Left lung (tissue), 10 donors: ENCODE measurements around the gene ZNF566. TPM values are rescaled to one million over a fixed set of nuclear protein-coding genes. Genes with fewer than 3 reads are reported as not detected.

Experiments
- ATAC-seq: fragments of 200-7000 bp; cut with Tn5 transposase; one replicate; pipeline ENCODE4 v1.9.1; 2020; ENCODE audit warnings: moderate library complexity
- DNase-seq, 4 donors: peaks; one replicate each; pipeline ENCODE4 v3.0.0-alpha.2; 2013 to 2020
- H3K27ac ChIP-seq, 2 donors: fragments of 200-600 bp; sonication (generic) in 1 of 2; one replicate each; pipeline versions ENCODE4 v1.5.0 to v1.8.0; 2020 to 2021
- H3K27me3 ChIP-seq, 2 donors: fragments of 200-600 bp; sonication (generic) in 1 of 2; one replicate each; pipeline versions ENCODE4 v1.5.0 to v1.8.0; 2020 to 2021
- H3K36me3 ChIP-seq, 2 donors: fragments of 200-600 bp; sonication (generic) in 1 of 2; one replicate each; pipeline versions ENCODE4 v1.5.0 to v1.8.0; 2020 to 2021
- H3K4me1 ChIP-seq, 2 donors: fragments of 200-600 bp; one replicate each; pipeline ENCODE4 v1.8.0; 2021
- H3K4me3 ChIP-seq, 2 donors: fragments of 200-600 bp; sonication (generic) in 1 of 2; one replicate each; pipeline versions ENCODE4 v1.5.0 to v1.8.0; 2020 to 2021; ENCODE audit warnings: mild to moderate bottlenecking in 1 of 2
- H3K9me3 ChIP-seq, 2 donors: fragments of 200-600 bp; sonication (generic) in 1 of 2; one replicate each; pipeline versions ENCODE4 v1.5.0 to v1.8.0; 2020 to 2021
- intact Hi-C, 2 donors: fragments of 100-400 bp; cut with DNase I; formaldehyde crosslinking; loops; one replicate each; pipeline versions ENCODE4 v1.11.2 to v1.14.2; 2022
- polyA plus RNA-seq, 6 donors: library from polyadenylated mRNA; unstranded; fragments of 120-200 nt; gene quantifications; one replicate each; pipeline ENCODE4 v1.2.1, GENCODE V29; 2013; ENCODE audit not compliant: insufficient read length in 6 of 6
- total RNA-seq, 2 donors: library from RNA; stranded (reverse); fragmentation: NEBNext Ultra II Directional; extraction: Animal tissue kit (Norgen Biotek cat#: 25700); gene quantifications; one replicate each; pipeline ENCODE4 v1.2.1, GENCODE V29; 2021
- TF ChIP-seq, protein P1 (sequence below), 2 donors: fragments of 200-600 bp; sonication (generic) in 1 of 2; IDR thresholded peaks; one replicate each; pipeline versions ENCODE4 v1.5.0 to v1.8.0; 2021; ENCODE audit warnings: antibody characterized with exemption in 2 of 2
- donor health status: DM: no; HTN: yes; CAD: no.
- donor health status: DM: no; HTN: no; CAD: no.

ZNF566 gene
- total and polyA plus RNA-seq, 8 donors, result 8.8 to 17.7 (median 15.2) TPM

DNA sequence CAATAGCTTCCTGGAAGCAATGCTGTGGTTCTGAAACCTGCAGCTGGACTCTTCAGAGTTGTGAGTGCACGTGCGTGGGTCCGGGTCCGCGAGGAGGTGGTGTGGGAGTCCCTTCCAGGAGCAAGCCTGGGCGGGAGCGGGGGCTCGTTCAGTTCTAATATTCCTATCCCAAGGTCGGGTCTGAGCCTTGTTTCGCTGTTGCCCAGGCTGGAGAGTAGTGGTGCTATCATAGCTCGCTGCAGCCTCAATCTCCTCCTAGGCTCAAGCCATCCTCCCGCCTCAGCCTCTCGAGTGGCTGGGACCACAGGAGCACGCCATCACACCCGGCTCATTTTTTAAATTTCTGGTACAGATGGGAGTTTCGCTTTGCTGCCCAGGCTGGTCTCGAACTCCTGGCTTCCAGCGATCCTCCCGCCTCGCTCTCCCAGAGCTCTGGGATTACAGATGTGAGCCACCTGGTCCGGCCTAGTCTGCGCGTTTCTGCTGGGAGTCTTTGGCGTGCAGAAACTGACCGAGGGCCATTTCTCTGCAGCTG is 71.5 kb downstream of the ZNF566 start:
- Histone ChIP-seq H3K27me3 (peaks cover 0 to 29% of the 10 kb centered on the region in 2 donors), H3K36me3 (peaks cover 0 to 6% of the 10 kb centered on the region in 2 donors), H3K27ac (peak overlapping the region; percentile 85 to 86), H3K4me1 (peaks cover 6 to 29% of the 10 kb centered on the region in 2 donors), H3K9me3 (peaks cover 0 to 39% of the 10 kb centered on the region in 2 donors), H3K4me3 (peak overlapping the region; percentile 67 to 81)
- intact Hi-C loops, result no loop called here
- TF ChIP-seq, protein P1, sequence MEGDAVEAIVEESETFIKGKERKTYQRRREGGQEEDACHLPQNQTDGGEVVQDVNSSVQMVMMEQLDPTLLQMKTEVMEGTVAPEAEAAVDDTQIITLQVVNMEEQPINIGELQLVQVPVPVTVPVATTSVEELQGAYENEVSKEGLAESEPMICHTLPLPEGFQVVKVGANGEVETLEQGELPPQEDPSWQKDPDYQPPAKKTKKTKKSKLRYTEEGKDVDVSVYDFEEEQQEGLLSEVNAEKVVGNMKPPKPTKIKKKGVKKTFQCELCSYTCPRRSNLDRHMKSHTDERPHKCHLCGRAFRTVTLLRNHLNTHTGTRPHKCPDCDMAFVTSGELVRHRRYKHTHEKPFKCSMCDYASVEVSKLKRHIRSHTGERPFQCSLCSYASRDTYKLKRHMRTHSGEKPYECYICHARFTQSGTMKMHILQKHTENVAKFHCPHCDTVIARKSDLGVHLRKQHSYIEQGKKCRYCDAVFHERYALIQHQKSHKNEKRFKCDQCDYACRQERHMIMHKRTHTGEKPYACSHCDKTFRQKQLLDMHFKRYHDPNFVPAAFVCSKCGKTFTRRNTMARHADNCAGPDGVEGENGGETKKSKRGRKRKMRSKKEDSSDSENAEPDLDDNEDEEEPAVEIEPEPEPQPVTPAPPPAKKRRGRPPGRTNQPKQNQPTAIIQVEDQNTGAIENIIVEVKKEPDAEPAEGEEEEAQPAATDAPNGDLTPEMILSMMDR (IDR thresholded peaks at IDR 0.05), result no peak
- no peak for ATAC-seq
- DNase-seq, result no peak

GRCh38 chr19:36409841-36410240 is 79.5 kb downstream of the ZNF566 start:
- H3K4me1 ChIP-seq, result no peaks in the 10 kb centered on the region
- no peak for DNase-seq
- TF ChIP-seq, protein P1 (IDR thresholded peaks at IDR 0.05), result no peak
- no peaks in the 10 kb centered on the region for H3K27me3 ChIP-seq
- no peak overlapping the region for H3K4me3 ChIP-seq
- ATAC-seq, result no peak
- intact Hi-C loops, result no loop called here
- peaks cover 0 to 71% of the 10 kb centered on the region in 2 donors for H3K36me3 ChIP-seq
- no peak overlapping the region for H3K27ac ChIP-seq
- H3K9me3 ChIP-seq, result peaks cover 0 to 91% of the 10 kb centered on the region in 2 donors

- no peaks in the 10 kb centered on the region for H3K4me1 ChIP-seq
- H3K4me3 ChIP-seq, result no peak overlapping the region
- ATAC-seq (no peak), DNase-seq (no peak)
- intact Hi-C loops, result no loop called here
- peaks cover 0 to 85% of the 10 kb centered on the region in 2 donors for H3K36me3 ChIP-seq
- no peak overlapping the region for H3K27ac ChIP-seq
- no peaks in the 10 kb centered on the region for H3K27me3 ChIP-seq
- TF ChIP-seq, protein P1 (IDR thresholded peaks at IDR 0.05), result no peak
- peaks cover 0 to 89% of the 10 kb centered on the region in 2 donors for H3K9me3 ChIP-seq
These were observed 81.3 kb downstream of the ZNF566 start for GRCh38 chr19:36408101-36408500.

GRCh38 chr19:36404498-36404897 is 84.9 kb downstream of the ZNF566 start:
- Histone ChIP-seq H3K27me3 (no peaks in the 10 kb centered on the region), H3K36me3 (peaks cover 0 to 99% of the 10 kb centered on the region in 2 donors), H3K27ac (no peak overlapping the region), H3K9me3 (peaks cover 0 to 90% of the 10 kb centered on the region in 2 donors), H3K4me1 (no peaks in the 10 kb centered on the region), H3K4me3 (no peak overlapping the region)
- no peak for DNase-seq
- intact Hi-C loops, result no loop called here
- TF ChIP-seq, protein P1 (IDR thresholded peaks at IDR 0.05), result no peak
- no peak for ATAC-seq

DNA sequence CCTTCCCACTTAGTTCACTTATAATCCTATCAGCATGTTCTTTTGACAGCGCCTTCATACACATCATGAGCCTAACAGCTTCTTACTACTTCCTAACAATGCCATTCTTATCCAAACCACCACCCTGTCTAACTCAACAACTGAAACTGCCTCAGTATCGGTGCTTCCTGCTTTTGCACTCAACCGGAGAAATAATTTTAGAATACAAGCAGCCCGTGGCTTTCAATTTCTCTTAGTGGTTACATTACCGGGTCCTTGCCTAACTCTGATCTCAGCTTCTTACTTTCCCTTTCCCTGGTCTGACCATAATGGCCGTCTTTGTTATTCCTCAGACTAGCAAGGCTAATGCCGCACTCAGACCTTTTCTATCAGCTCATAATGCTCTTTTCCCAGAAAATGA is 87.9 kb downstream of the ZNF566 start:
- DNase-seq (no peak), ATAC-seq (no peak)
- intact Hi-C loops, result no loop called here
- no peak overlapping the region for H3K27ac ChIP-seq
- peaks cover 0 to 94% of the 10 kb centered on the region in 2 donors for H3K9me3 ChIP-seq
- TF ChIP-seq, protein P1 (IDR thresholded peaks at IDR 0.05), result no peak
- no peaks in the 10 kb centered on the region for H3K4me1 ChIP-seq
- H3K4me3 ChIP-seq, result no peak overlapping the region
- H3K27me3 ChIP-seq, result no peaks in the 10 kb centered on the region
- peaks cover 0 to 100% of the 10 kb centered on the region in 2 donors for H3K36me3 ChIP-seq
